ENCODE results near the gene KRTAP12-4.
"Not testable (repeated sequence)": the region's sequence is repeated elsewhere in the genome, so short reads cannot be mapped to it uniquely, and the experiment has no call there.

KRTAP12-4 gene

GRCh38 chr21:44661567-44661966 lies 7.1 kb upstream of the KRTAP12-4 start:
- H3K27ac ChIP-seq (ENCODE audit: low read depth, low read length); H3K4me3 ChIP-seq (ENCODE audit: low read depth, low read length); H3K36me3 ChIP-seq (ENCODE audit: control insufficient read depth in 1 of 2, insufficient read depth in 2 of 2, low read length in 2 of 2); H3K9ac ChIP-seq (ENCODE audit: low read length); H2AK5ac ChIP-seq (ENCODE audit: low read length); H2AFZ ChIP-seq (ENCODE audit: insufficient read depth, low read length, poor library complexity); H3K79me1 ChIP-seq (ENCODE audit: low read length); H3K79me2 ChIP-seq (ENCODE audit: control insufficient read depth, insufficient read depth, low read length, poor library complexity); H4K91ac ChIP-seq (ENCODE audit: low read depth, low read length); DNase-seq; H3K23ac ChIP-seq (ENCODE audit: low read length); H3K4me2 ChIP-seq (ENCODE audit: low read length); H2BK120ac ChIP-seq (ENCODE audit: insufficient read depth, low read length, poor library complexity); H3K14ac ChIP-seq (ENCODE audit: low read length); H4K12ac ChIP-seq (ENCODE audit: low read depth, low read length); H2BK5ac ChIP-seq (ENCODE audit: low read depth, low read length, poor library complexity); H3K18ac ChIP-seq (ENCODE audit: low read length); H3K4me1 ChIP-seq (ENCODE audit: control insufficient read depth in 1 of 2, insufficient read depth in 2 of 2, low read length in 2 of 2); H3K27me3 ChIP-seq (ENCODE audit: insufficient read depth, low read length); H4K8ac ChIP-seq (ENCODE audit: low read depth, low read length); H2BK12ac ChIP-seq (ENCODE audit: low read length); H3K4ac ChIP-seq (ENCODE audit: low read depth, low read length): not testable (repeated sequence)
- no CpG with 5 or more reads among the region's 7 CpGs for WGBS (ENCODE audit: extremely low coverage, insufficient coverage, insufficient read length)
- peaks cover 10% of the 10 kb centered on the region for H3K9me3 ChIP-seq (ENCODE audit: insufficient read depth, low read depth, low read length)

- H3K4ac ChIP-seq (ENCODE audit: low read depth, low read length): no peak overlapping the region
- H3K27me3 ChIP-seq (ENCODE audit: insufficient read depth, low read length): no peaks in the 10 kb centered on the region
- H2BK12ac ChIP-seq (ENCODE audit: low read length): no peak overlapping the region
- H3K4me3 ChIP-seq (ENCODE audit: low read depth, low read length): no peak overlapping the region
- H2AK5ac ChIP-seq (ENCODE audit: low read length): no peak overlapping the region
- H2BK120ac ChIP-seq (ENCODE audit: insufficient read depth, low read length, poor library complexity): peak overlapping the region; percentile 55
- no CpG with 5 or more reads among the region's 11 CpGs for WGBS (ENCODE audit: extremely low coverage, insufficient coverage, insufficient read length)
- no peak overlapping the region for H3K4me2 ChIP-seq (ENCODE audit: low read length)
- H3K4me1 ChIP-seq (ENCODE audit: control insufficient read depth in 1 of 2, insufficient read depth in 2 of 2, low read length in 2 of 2): peaks cover 2 to 7% of the 10 kb centered on the region in 2 experiments
- H3K18ac ChIP-seq (ENCODE audit: low read length): no peak overlapping the region
- peak overlapping the region; percentile 50 for H4K8ac ChIP-seq (ENCODE audit: low read depth, low read length)
- H3K79me1 ChIP-seq (ENCODE audit: low read length): no peaks in the 10 kb centered on the region
- peaks cover 11% of the 10 kb centered on the region for H3K9me3 ChIP-seq (ENCODE audit: insufficient read depth, low read depth, low read length)
- no peak overlapping the region for H3K27ac ChIP-seq (ENCODE audit: low read depth, low read length)
- H3K9ac ChIP-seq (ENCODE audit: low read length): no peak overlapping the region
- no peak for DNase-seq
- H2BK5ac ChIP-seq (ENCODE audit: low read depth, low read length, poor library complexity): no peak overlapping the region
- no peaks in the 10 kb centered on the region for H3K36me3 ChIP-seq (ENCODE audit: control insufficient read depth in 1 of 2, insufficient read depth in 2 of 2, low read length in 2 of 2)
- H2AFZ ChIP-seq (ENCODE audit: insufficient read depth, low read length, poor library complexity): no peak overlapping the region
- H3K23ac ChIP-seq (ENCODE audit: low read length): no peak overlapping the region
- no peaks in the 10 kb centered on the region for H3K79me2 ChIP-seq (ENCODE audit: control insufficient read depth, insufficient read depth, low read length, poor library complexity)
- no peak overlapping the region for H3K14ac ChIP-seq (ENCODE audit: low read length)
- H4K91ac ChIP-seq (ENCODE audit: low read depth, low read length): no peak overlapping the region
- no peak overlapping the region for H4K12ac ChIP-seq (ENCODE audit: low read depth, low read length)
Measured at GRCh38 chr21:44658913-44659595, 4.6 kb upstream of the KRTAP12-4 start.

GRCh38 chr21:44658541-44658910 lies 4.1 kb upstream of the KRTAP12-4 start:
- Histone ChIP-seq H3K4me2 (ENCODE audit: low read length) (no peak overlapping the region), H2AK5ac (ENCODE audit: low read length) (no peak overlapping the region), H3K9ac (ENCODE audit: low read length) (no peak overlapping the region), H3K79me1 (ENCODE audit: low read length) (no peaks in the 10 kb centered on the region), H4K91ac (ENCODE audit: low read depth, low read length) (no peak overlapping the region), H3K4me3 (ENCODE audit: low read depth, low read length) (no peak overlapping the region), H3K9me3 (ENCODE audit: insufficient read depth, low read depth, low read length) (peaks cover 11% of the 10 kb centered on the region), H3K23ac (ENCODE audit: low read length) (no peak overlapping the region), H3K36me3 (ENCODE audit: control insufficient read depth in 1 of 2, insufficient read depth in 2 of 2, low read length in 2 of 2) (no peaks in the 10 kb centered on the region), H3K14ac (ENCODE audit: low read length) (no peak overlapping the region), H3K27ac (ENCODE audit: low read depth, low read length) (no peak overlapping the region), H3K27me3 (ENCODE audit: insufficient read depth, low read length) (no peaks in the 10 kb centered on the region), H3K18ac (ENCODE audit: low read length) (no peak overlapping the region), H4K12ac (ENCODE audit: low read depth, low read length) (no peak overlapping the region), H2BK12ac (ENCODE audit: low read length) (no peak overlapping the region), H3K4ac (ENCODE audit: low read depth, low read length) (no peak overlapping the region), H2BK120ac (ENCODE audit: insufficient read depth, low read length, poor library complexity) (no peak overlapping the region), H4K8ac (ENCODE audit: low read depth, low read length) (no peak overlapping the region), H3K79me2 (ENCODE audit: control insufficient read depth, insufficient read depth, low read length, poor library complexity) (no peaks in the 10 kb centered on the region), H2BK5ac (ENCODE audit: low read depth, low read length, poor library complexity) (no peak overlapping the region), H3K4me1 (ENCODE audit: control insufficient read depth in 1 of 2, insufficient read depth in 2 of 2, low read length in 2 of 2) (peaks cover 2 to 7% of the 10 kb centered on the region in 2 experiments), H2AFZ (ENCODE audit: insufficient read depth, low read length, poor library complexity) (no peak overlapping the region)
- DNase-seq: no peak
- WGBS (ENCODE audit: extremely low coverage, insufficient coverage, insufficient read length): no CpG with 5 or more reads among the region's 5 CpGs

- Histone ChIP-seq H3K27me3 (ENCODE audit: insufficient read depth, low read length) (no peaks in the 10 kb centered on the region), H4K91ac (ENCODE audit: low read depth, low read length) (no peak within 1 kb of the TSS), H3K4ac (ENCODE audit: low read depth, low read length) (no peak within 1 kb of the TSS), H2AK5ac (ENCODE audit: low read length) (no peak within 1 kb of the TSS), H3K23ac (ENCODE audit: low read length) (no peak within 1 kb of the TSS), H3K27ac (ENCODE audit: low read depth, low read length) (no peak within 1 kb of the TSS), H2BK12ac (ENCODE audit: low read length) (no peak within 1 kb of the TSS), H3K9me3 (ENCODE audit: insufficient read depth, low read depth, low read length) (peaks cover 13% of the 10 kb centered on the region), H3K14ac (ENCODE audit: low read length) (no peak within 1 kb of the TSS), H2BK5ac (ENCODE audit: low read depth, low read length, poor library complexity) (no peak within 1 kb of the TSS), H4K8ac (ENCODE audit: low read depth, low read length) (no peak within 1 kb of the TSS), H2AFZ (ENCODE audit: insufficient read depth, low read length, poor library complexity) (no peak within 1 kb of the TSS), H3K79me1 (ENCODE audit: low read length) (no peaks in the 10 kb centered on the region), H4K12ac (ENCODE audit: low read depth, low read length) (no peak within 1 kb of the TSS), H3K9ac (ENCODE audit: low read length) (no peak within 1 kb of the TSS), H3K4me2 (ENCODE audit: low read length) (no peak within 1 kb of the TSS), H3K36me3 (ENCODE audit: control insufficient read depth in 1 of 2, insufficient read depth in 2 of 2, low read length in 2 of 2) (no peaks in the 10 kb centered on the region), H3K4me1 (ENCODE audit: control insufficient read depth in 1 of 2, insufficient read depth in 2 of 2, low read length in 2 of 2) (peaks cover 2 to 7% of the 10 kb centered on the region in 2 experiments), H3K18ac (ENCODE audit: low read length) (no peak within 1 kb of the TSS), H3K79me2 (ENCODE audit: control insufficient read depth, insufficient read depth, low read length, poor library complexity) (no peaks in the 10 kb centered on the region), H3K4me3 (ENCODE audit: low read depth, low read length) (peak within 1 kb of the TSS; percentile 47), H2BK120ac (ENCODE audit: insufficient read depth, low read length, poor library complexity) (no peak within 1 kb of the TSS)
- DNase-seq: no peak
- no CpG with 5 or more reads among the region's 26 CpGs for whole genome bisulfite sequencing (ENCODE audit: extremely low coverage, insufficient coverage, insufficient read length)
Measured at GRCh38 chr21:44657635-44658540, 3.4 kb upstream of the KRTAP12-4 start, which contains the start of gene KRTAP12-3. Gene KRTAP12-3, plus strand, starts transcription at chr21:44657932. Its CDS starts 48 bp downstream, at chr21:44657980.

Measured in trophoblast cell (in vitro differentiated cells and primary cell).